Gastrocnemius medialis (tissue), 4 donors: ENCODE measurements around the gene SGCB. TPM values are rescaled to one million over a fixed set of nuclear protein-coding genes. Genes with fewer than 3 reads are reported as not detected.

Source experiments
- ATAC-seq, 2 donors: fragments of 150-250 bp; one replicate each; pipeline ENCODE4 v1.9.1; 2016
- DNase-seq, 2 donors: peaks; one replicate each; pipeline ENCODE4 v3.0.0-alpha.2; 2019
- H3K27ac ChIP-seq, 4 donors: fragments of 200-600 bp; sonication (generic); 1 replicate in 1 of 4; 2 replicates in 3 of 4; pipeline ENCODE4 v1.5.1; 2016 to 2018; ENCODE audit warnings: mild to moderate bottlenecking in 2 of 4, moderate library complexity in 1 of 4
- H3K27me3 ChIP-seq, 3 donors: fragments of 200-600 bp; sonication (generic) in 2 of 3; 1 replicate in 1 of 3; 2 replicates in 2 of 3; pipeline versions ENCODE4 v1.5.1 to v1.6.0; 2016 to 2019; ENCODE audit warnings: mild to moderate bottlenecking in 1 of 3, moderate library complexity in 1 of 3
- H3K36me3 ChIP-seq, 2 donors: fragments of 200-600 bp; sonication (generic) in 1 of 2; one replicate each; pipeline ENCODE4 v1.5.1; 2017 to 2018
- H3K4me1 ChIP-seq, 2 donors: fragments of 200-600 bp; sonication (generic) in 1 of 2; one replicate each; pipeline ENCODE4 v1.5.1; 2016 to 2017; ENCODE audit warnings: mild to moderate bottlenecking in 2 of 2
- H3K4me3 ChIP-seq, 4 donors: fragments of 200-600 bp; sonication (generic) in 3 of 4; 1 replicate in 1 of 4; 2 replicates in 3 of 4; pipeline ENCODE4 v1.5.1; 2016 to 2019; ENCODE audit warnings: mild to moderate bottlenecking in 2 of 4
- H3K9me3 ChIP-seq, 3 donors: fragments of 200-600 bp; sonication (generic) in 2 of 3; 1 replicate in 1 of 3; 2 replicates in 2 of 3; pipeline ENCODE4 v1.5.1; 2016 to 2019
- POLR2A ChIP-seq, 2 donors: fragments of 450-650 bp; IDR thresholded peaks; one replicate each; pipeline ENCODE4 v1.6.1; 2017; ENCODE audit warnings: antibody characterized with exemption in 2 of 2, mild to moderate bottlenecking in 2 of 2, moderate library complexity in 2 of 2
- in situ Hi-C, 4 donors: fragments of 200-750 bp; cut with MboI; loops; one replicate each; pipeline versions ENCODE4 v1.15.0 to v1.8.0; 2017; ENCODE audit warnings: low sequenced_read_pairs in 4 of 4
- intact Hi-C: fragments of 100-400 bp; cut with DNase I; formaldehyde crosslinking; loops from one replicate; pipeline ENCODE4 v1.15.1; 2023; ENCODE audit warnings: low total_unique reads
- total RNA-seq, 4 donors: library from RNA; depleted of rRNA; stranded (reverse); fragments of >200 nt; gene quantifications; one replicate each; pipeline versions ENCODE4 v1.1.0 to v1.2.3, GENCODE V29; 2016
- TF ChIP-seq, protein P1 (sequence below), 5 experiments: fragments of 450-650 bp in 3 of 5; fragments of 200-600 bp in 2 of 5; sonication (generic) in 2 of 5; IDR thresholded peaks in 4 of 5; conservative IDR thresholded peaks in 1 of 5; 1 replicate in 4 of 5; 2 replicates in 1 of 5; pipeline ENCODE4 v1.5.1; 2016 to 2019; ENCODE audit warnings: antibody characterized with exemption in 5 of 5, mild to moderate bottlenecking in 3 of 5, moderate library complexity in 3 of 5

SGCB gene
- total RNA-seq, 4 donors from 2014 or later: 24.8 to 49.8 (median 39.8) TPM

DNA sequence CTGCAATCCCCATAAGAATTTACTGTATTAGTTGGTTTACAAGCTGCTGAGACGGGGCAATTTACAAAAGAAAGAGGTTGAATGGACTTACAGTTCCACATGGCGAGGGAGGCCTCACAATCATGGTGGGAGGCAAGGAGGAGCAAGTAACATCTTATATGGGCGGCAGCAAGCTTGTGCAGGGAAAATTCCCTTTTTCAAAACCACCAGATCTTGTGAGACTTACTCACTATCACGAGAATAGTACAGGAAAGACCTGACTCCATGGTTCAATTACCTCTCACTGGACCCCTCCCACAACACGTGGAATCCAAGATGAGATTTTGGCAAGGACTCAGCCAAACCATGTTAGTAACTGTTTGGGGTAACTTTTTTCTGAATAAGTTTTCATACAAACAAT is 11.2 kb upstream of the SGCB start:
- H3K4me3 ChIP-seq: no peak overlapping the region
- DNase-seq (no peak), ATAC-seq (no peak)
- no peaks in the 10 kb centered on the region for H3K4me1 ChIP-seq
- intact Hi-C loops (no loop called here), in situ Hi-C loops (loop anchor here in 1 of 4 donors (25.0 kb wide), 1 partner anchor 663 kb away; no protein-coding TSS in a partner anchor)
- TF ChIP-seq, protein P1, sequence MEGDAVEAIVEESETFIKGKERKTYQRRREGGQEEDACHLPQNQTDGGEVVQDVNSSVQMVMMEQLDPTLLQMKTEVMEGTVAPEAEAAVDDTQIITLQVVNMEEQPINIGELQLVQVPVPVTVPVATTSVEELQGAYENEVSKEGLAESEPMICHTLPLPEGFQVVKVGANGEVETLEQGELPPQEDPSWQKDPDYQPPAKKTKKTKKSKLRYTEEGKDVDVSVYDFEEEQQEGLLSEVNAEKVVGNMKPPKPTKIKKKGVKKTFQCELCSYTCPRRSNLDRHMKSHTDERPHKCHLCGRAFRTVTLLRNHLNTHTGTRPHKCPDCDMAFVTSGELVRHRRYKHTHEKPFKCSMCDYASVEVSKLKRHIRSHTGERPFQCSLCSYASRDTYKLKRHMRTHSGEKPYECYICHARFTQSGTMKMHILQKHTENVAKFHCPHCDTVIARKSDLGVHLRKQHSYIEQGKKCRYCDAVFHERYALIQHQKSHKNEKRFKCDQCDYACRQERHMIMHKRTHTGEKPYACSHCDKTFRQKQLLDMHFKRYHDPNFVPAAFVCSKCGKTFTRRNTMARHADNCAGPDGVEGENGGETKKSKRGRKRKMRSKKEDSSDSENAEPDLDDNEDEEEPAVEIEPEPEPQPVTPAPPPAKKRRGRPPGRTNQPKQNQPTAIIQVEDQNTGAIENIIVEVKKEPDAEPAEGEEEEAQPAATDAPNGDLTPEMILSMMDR (IDR thresholded peaks at IDR 0.05 in 4 of 5, conservative IDR thresholded peaks at IDR 0.05 in 1 of 5): no peak
- no peak for TF ChIP-seq POLR2A (IDR thresholded peaks at IDR 0.05)
- peaks cover 0 to 5% (median 0%) of the 10 kb centered on the region in 3 donors for H3K27me3 ChIP-seq
- no peaks in the 10 kb centered on the region for H3K9me3 ChIP-seq
- no peak overlapping the region for H3K27ac ChIP-seq
- no peaks in the 10 kb centered on the region for H3K36me3 ChIP-seq

DNA sequence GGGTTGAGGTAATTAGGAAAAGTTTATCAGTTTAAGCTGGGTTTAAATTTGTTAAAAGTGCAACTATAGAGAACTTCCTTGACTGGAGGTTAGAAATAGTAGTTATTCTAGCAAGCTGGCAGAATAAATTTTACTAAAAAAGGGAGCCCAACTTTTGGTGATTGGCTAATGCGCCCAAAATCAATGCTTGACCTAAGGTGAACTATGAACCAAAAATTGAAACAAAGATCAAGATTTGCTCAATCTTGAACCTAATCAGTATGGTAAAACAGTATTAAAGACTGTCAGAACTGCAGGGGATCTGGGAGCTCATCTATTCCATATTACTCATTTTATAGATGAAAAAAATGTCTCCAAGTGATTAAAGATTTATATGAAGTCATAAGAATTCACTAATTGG is 6.9 kb upstream of the SGCB start:
- peaks cover 0 to 3% (median 0%) of the 10 kb centered on the region in 3 donors for H3K27me3 ChIP-seq
- intact Hi-C loops (no loop called here), in situ Hi-C loops (loop anchor here in 1 of 4 donors (25.0 kb wide), 1 partner anchor 667 kb away; no protein-coding TSS in a partner anchor)
- H3K4me3 ChIP-seq: no peak overlapping the region
- DNase-seq (no peak), ATAC-seq (no peak)
- H3K4me1 ChIP-seq: no peaks in the 10 kb centered on the region
- no peaks in the 10 kb centered on the region for H3K36me3 ChIP-seq
- TF ChIP-seq, protein P1 (IDR thresholded peaks at IDR 0.05 in 4 of 5, conservative IDR thresholded peaks at IDR 0.05 in 1 of 5): no peak
- no peak for TF ChIP-seq POLR2A (IDR thresholded peaks at IDR 0.05)
- H3K9me3 ChIP-seq: no peaks in the 10 kb centered on the region
- no peak overlapping the region for H3K27ac ChIP-seq

DNA sequence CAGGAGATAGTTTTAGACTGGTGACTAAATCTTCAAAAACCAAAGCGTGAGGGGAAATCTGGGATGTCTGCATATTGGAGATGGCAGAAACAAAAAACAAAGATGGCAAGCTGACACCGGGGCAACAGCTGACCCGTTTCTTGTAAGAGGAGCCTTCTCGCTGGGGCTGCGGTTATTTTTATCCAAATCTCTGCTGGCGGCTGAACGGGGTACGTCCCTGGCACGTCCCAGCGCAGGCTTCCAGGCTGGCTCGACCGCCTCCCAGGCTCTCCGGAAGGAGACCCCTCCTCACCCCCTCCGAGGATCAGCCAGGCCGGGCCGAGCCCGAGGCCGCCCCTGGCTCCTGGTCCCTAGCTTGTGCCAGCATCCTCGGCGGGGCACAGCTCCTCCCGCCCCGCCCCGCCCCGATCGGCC is 403 bp downstream of the SGCB start:
- peak; percentile 93 to 94 for ATAC-seq
- Histone ChIP-seq H3K36me3 (no peaks in the 10 kb centered on the region), H3K4me3 (peak overlapping the region; percentile 72 to 87 (median 78)), H3K9me3 (no peaks in the 10 kb centered on the region), H3K4me1 (peaks cover 33 to 45% of the 10 kb centered on the region in 2 donors), H3K27me3 (peaks cover 0 to 3% (median 0%) of the 10 kb centered on the region in 3 donors), H3K27ac (peak overlapping the region; percentile 85 to 90 (median 88))
- intact Hi-C loops: loop anchor here (5.0 kb wide), 1 partner anchor 195 kb away; the partner anchor contains the start of gene DCUN1D4
- TF ChIP-seq, protein P1 (IDR thresholded peaks at IDR 0.05 in 4 of 5, conservative IDR thresholded peaks at IDR 0.05 in 1 of 5): no peak
- TF ChIP-seq POLR2A (IDR thresholded peaks at IDR 0.05): no peak
- peak; percentile 68 to 75 for DNase-seq
- in situ Hi-C loops: loop anchor here in 1 of 4 donors (25.0 kb wide), 1 partner anchor 675 kb away; no protein-coding TSS in a partner anchor

DNA sequence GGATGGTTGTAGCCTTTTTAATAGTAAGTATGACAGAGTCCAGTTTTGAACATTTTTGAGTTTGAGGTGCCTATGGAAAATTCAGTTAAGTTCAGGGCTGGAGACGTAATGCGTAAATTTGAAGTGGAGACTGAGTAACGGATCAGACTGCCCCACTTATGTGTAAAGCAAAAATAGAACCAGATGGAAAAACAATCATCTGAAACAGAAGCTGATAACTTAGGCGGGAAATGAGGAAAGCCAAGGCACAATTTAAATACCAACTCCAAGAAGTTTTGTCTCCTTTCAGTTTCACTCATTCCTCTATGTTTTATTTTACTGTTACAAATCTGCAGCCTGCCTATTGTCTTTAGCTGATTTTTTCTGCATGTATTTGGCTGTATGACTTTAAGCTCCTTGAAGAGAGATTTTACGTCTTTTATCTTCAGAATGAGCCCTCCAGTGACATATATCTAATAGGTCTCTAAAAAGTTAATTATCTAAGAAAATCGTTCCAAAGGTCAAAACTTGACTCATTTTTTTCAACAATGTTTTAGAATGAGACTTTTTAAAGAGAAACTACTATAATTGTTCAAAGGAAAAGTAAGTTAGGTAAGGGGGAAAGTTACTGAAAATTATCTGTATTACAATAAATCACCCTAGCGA is 1.1 kb downstream of the SGCB start:
- Histone ChIP-seq H3K9me3 (no peaks in the 10 kb centered on the region), H3K36me3 (peaks cover 0 to 4% of the 10 kb centered on the region in 2 donors), H3K4me1 (peaks cover 35 to 46% of the 10 kb centered on the region in 2 donors), H3K27me3 (no peaks in the 10 kb centered on the region), H3K4me3 (peak overlapping the region; percentile 72 to 87 (median 78)), H3K27ac (peak overlapping the region; percentile 85 to 90 (median 88))
- TF ChIP-seq, protein P1 (IDR thresholded peaks at IDR 0.05 in 4 of 5, conservative IDR thresholded peaks at IDR 0.05 in 1 of 5): no peak
- TF ChIP-seq POLR2A (IDR thresholded peaks at IDR 0.05): no peak
- no peak for DNase-seq
- intact Hi-C loops (loop anchor here (5.0 kb wide), 1 partner anchor 195 kb away; the partner anchor contains the start of gene DCUN1D4), in situ Hi-C loops (loop anchor here in 1 of 4 donors (25.0 kb wide), 1 partner anchor 675 kb away; no protein-coding TSS in a partner anchor)
- ATAC-seq: no peak
